Epithelial cell of prostate (primary cell): ENCODE results near the gene AP5S1.
"Not testable (repeated sequence)": the region's sequence is repeated elsewhere in the genome, so short reads cannot be mapped to it uniquely, and the experiment has no call there.

ENCODE experiments used
- DNase-seq: peaks from one replicate; pipeline ENCODE4 v3.0.0-alpha.2; 2011; ENCODE audit warnings: low read depth, low spot score
- H3K27ac ChIP-seq: fragments of 450-650 bp; 2 replicates; pipeline ENCODE4 v1.5.1; 2017; ENCODE audit warnings: mild to moderate bottlenecking

The AP5S1 gene

DNA sequence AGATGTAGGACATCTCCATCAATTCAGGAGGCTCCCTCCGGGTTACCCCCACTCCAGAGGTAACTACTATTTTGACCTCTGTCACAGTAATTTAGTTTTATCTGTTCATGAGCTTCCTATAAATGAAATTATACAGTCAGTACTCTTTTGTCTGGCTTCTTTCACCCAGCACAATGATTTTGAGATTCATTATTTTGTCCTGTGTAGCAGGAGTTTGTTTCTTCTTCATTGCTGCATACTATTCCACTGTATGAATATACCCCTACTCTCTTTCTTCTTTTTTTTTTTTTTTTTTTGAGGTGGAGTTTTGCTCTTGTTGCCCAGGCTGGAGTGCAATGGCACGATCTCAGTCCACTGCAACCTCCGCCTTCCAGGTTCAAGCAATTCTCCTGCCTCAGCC lies 11.8 kb upstream of the AP5S1 start:
- peak overlapping the region; percentile 98 for H3K27ac ChIP-seq
- no peak for DNase-seq

DNA sequence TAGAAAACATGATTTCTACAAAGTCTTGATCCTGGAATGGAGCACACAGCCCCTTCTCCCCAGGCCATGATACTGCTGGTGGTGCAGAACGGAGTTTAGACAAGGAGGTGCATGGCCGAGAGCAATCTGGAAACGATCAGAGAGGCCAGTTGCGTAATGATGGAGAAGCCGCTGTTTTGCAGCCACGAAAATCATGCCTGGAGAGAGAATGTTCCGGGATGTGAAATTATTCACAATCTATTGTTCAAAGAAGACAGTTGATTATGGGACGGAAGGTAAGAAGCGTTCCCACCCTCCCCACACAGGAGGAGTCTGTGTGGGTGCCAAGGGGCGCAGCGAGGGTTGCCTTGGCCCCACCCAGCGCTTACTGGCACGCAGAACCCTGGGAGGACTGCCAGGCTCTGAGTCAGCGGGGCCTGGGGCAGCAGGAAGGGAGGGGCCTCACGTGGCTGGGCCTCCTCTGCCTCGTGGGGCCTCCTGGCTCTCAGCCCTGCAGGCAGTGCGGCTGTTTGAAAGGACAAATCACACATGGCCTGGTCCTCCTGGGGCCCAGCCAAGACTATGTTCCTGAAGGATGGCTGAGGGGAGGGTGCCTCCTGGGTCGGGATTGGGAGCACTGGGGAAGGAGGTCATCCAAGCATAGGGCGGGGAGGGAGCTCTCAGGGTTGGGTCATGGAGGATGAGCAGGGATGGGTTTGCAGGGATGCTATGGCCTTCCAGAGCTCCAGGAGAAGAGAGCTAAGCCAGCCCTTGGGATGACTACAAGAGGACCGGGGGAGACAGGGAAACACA lies 8.7 kb upstream of the AP5S1 start:
- H3K27ac ChIP-seq: peak overlapping the region; percentile 95
- peak; percentile 96 for DNase-seq

- peak overlapping the region; percentile 95 for H3K27ac ChIP-seq
- DNase-seq: no peak
These were observed 8.1 kb upstream of the AP5S1 start for GRCh38 chr20:3812259-3812681.

GRCh38 chr20:3812975-3813847 lies 7.1 kb upstream of the AP5S1 start:
- no peak for DNase-seq
- no peak overlapping the region for H3K27ac ChIP-seq

GRCh38 chr20:3813848-3814581 lies 6.3 kb upstream of the AP5S1 start:
- DNase-seq: no peak
- H3K27ac ChIP-seq: no peak overlapping the region

- DNase-seq: no peak
- no peak overlapping the region for H3K27ac ChIP-seq
These were observed 5.3 kb upstream of the AP5S1 start for GRCh38 chr20:3814928-3815495.

GRCh38 chr20:3815703-3816315 lies 4.5 kb upstream of the AP5S1 start:
- no peak overlapping the region for H3K27ac ChIP-seq
- no peak for DNase-seq

DNA sequence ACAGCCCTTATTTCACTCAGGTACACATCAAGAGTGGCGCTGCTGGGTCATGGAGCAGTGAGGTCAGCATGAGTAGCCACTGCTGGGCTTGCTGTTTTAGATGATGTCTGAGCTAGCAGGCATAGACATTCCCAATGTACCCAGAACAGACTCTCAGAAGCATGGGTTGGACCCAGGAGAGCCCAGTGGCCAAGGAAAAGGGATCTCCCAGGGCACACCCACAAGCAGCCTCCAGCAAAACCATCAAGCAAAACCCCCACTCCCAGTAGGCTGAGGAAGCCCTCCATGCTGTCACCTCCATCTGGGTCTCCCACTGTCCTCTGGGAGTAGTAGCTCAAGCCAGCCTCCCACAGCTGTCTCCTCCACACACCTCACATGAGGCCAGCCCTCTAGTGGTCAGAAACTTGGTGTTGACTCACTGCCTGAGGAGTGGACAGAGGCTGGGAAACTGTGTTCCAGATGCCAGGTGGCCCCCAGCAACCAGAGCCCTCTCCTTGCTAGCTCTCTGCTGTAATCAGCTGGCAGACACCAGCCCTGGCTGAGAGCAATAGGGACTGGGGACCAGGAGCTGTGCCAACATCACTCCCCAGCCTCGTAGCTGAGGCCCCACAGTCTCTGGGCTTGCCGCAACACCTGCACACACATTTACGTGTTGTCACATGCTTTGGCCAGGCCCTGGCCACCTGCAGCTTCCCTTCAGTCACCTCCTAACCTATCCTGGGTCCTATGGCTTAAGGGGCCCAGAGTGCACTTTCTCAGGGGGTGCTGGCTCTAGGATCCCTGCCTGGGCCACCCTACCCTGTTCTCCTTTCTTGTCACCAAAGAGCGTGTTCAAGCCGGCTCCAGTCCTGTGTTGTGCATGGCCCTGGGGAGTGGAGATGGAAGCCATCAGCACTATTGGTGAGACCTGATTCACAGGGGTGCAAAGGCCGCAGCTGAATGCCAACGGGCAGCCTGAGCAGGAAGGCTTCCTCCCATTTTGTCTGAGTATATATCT lies 1.9 kb upstream of the AP5S1 start:
- DNase-seq: no peak
- H3K27ac ChIP-seq: no peak overlapping the region

DNA sequence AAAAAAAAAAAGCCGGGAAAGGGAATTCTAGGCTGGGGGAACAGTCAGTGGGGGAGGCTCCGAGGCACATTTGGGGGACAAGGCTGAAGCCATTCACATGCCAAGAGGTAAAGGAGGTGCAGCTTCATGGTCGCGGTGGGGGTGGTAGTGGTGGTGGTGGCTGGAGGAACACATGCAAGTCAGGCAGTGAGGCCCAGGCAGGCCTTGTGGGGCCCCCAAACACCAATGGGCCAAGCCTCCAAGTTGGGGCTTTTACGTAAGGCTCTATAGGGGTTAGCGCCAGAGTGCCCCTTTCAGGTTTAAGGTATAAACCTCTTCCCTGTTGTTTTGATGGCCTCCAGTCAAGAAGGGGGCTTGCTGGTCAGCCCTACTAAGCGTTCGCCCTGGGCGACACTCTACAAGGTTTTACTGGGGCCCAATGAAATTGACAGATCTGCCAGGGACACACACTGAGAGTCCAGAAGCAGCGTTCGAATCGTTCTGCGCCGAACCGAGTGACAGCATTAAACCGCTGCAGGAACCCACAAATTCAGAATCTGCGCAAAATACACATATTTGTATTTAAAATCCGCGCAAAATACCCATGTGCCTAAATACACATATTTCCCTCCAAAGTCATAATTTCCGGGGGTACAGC lies 818 bp upstream of the AP5S1 start:
- no peak for DNase-seq
- peak overlapping the region; percentile 91 for H3K27ac ChIP-seq

DNA sequence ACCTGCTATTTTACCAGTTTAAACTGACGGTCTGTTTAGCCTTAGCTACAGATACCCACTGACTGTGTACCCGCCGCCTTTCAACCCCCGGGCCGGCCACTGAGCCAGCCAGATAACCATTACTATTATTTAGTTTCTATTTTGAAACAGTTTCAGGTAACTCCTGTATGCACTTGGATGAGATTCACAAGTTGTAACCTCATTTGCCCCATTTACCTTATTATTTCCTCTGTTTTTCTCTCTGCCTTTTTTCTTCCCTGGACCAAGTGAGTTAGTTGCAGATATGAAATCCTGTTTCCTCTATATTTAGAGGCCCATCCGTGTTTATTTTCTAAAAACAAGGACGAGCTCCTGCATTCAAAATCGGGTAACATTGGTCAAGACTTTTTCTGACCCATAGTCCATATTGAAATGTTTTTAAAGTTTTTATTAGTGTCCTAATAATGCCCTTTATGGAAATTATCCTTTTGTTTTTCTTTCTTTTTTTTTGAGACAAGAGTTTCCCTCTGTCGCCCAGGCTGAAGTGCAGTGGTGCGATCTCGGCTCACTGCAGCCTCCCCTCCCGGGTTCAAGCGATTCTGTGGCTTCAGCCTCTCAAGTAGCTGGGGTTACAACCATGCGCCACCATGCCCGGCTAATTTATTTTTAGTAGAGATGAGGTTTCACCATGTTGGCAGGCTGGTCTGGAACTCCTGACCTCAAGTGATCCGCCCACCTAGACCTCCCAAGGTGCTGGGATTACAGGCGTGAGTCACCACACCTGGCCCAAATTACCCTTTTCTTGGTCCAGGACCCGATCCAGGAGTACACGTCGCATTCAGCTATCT lies 767 bp downstream of the AP5S1 start:
- no peak for DNase-seq
- peak overlapping the region; percentile 91 for H3K27ac ChIP-seq

DNA sequence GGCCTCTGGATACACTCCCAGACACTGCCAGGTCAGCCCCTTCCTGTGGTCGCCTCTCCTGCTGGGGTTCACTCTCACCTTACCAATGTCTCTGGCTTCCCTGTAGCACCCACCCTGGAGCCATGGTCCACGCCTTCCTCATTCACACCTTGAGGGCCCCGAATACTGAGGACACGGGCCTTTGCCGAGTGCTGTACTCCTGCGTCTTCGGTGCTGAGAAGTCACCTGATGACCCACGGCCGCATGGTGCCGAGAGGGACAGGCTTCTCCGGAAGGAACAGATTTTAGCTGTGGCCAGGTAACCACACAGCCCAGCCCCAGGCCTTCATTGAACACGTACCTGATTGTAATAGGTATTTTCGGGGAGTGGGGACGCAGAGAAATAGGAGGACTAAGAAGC lies 1.6 kb downstream of the AP5S1 start:
- no peak for DNase-seq
- H3K27ac ChIP-seq: no peak overlapping the region

DNA sequence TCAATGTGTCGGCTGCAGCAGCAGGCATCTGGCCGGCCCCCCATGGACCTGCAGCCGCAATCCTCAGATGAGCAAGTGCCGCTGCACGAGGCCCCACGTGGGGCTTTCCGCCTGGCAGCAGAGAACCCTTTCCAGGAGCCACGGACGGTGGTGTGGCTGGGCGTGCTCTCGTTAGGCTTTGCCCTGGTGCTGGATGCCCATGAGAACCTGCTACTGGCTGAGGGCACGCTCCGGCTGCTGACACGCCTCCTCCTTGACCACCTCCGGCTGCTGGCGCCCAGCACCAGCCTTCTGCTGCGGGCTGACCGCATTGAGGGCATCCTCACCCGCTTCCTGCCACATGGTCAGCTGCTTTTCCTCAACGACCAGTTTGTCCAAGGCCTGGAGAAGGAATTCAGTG lies 3.5 kb downstream of the AP5S1 start:
- no peak overlapping the region for H3K27ac ChIP-seq
- no peak for DNase-seq

GRCh38 chr20:3825526-3825925 lies 5.2 kb downstream of the AP5S1 start:
- no peak for DNase-seq
- H3K27ac ChIP-seq: no peak overlapping the region

GRCh38 chr20:3826420-3826819 lies 6.1 kb downstream of the AP5S1 start:
- H3K27ac ChIP-seq: no peak overlapping the region
- no peak for DNase-seq

DNA sequence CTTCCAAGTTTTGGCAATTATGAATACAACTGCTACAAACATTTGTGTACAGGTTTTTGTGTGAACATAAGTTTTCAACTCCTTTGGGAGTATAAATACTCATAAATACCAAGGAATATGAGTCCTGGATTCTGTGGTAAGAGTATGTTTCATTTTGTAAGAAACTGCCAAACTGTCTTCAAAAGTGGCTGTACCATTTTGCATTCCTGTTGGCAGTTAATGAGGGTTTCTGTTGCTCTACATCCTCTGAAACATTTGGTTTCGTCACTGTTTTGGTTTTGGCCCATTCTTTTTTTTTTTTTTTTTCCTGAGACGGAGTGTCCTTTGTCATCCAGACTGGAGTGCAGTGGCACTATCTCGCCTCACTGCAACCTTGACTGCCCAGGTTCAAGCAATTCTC lies 8.5 kb downstream of the AP5S1 start:
- no peak overlapping the region for H3K27ac ChIP-seq
- no peak for DNase-seq

DNA sequence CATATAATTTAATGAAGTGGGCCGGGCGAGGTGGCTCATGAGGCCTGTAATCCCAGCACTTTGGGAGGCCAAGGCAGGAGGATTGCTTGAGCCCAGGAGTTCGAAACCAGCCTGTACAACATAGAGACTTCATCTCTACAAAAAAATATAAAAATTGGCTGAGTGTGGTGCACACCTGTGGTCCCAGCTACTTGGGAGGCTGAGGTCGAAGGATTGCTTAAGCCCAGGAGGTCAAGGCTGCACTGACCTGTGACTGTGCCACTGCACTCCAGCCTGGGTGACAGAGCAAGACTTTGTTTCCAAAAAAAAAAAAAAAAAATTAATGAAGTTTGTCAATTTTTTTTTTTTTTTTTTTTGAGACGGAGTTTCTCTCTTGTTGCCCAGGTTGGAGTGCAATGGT lies 9.5 kb downstream of the AP5S1 start:
- H3K27ac ChIP-seq, DNase-seq: not testable (repeated sequence)

GRCh38 chr20:3836132-3836531 lies 15.8 kb downstream of the AP5S1 start:
- no peak overlapping the region for H3K27ac ChIP-seq
- DNase-seq: no peak

GRCh38 chr20:3839328-3839727 lies 19.0 kb downstream of the AP5S1 start:
- no peak for DNase-seq
- H3K27ac ChIP-seq: no peak overlapping the region
